Hepatocyte (in vitro differentiated cells): ENCODE measurements around the gene CCBE1. TPM values are rescaled to one million over a fixed set of nuclear protein-coding genes. Genes with fewer than 3 reads are reported as not detected.

Experiments used
- DNase-seq: peaks from one replicate; pipeline ENCODE4 v3.0.0-alpha.2; 2016; ENCODE audit warnings: low spot score
- H2AFZ ChIP-seq: fragments of 200-600 bp; sonication (generic); 2 replicates; pipeline ENCODE4 v1.6.0; 2016; ENCODE audit warnings: antibody characterized with exemption, mild to moderate bottlenecking
- H3K27ac ChIP-seq: fragments of 200-600 bp; sonication (generic); 2 replicates; pipeline ENCODE4 v1.5.1; 2016; ENCODE audit warnings: mild to moderate bottlenecking
- H3K27me3 ChIP-seq: fragments of 200-600 bp; sonication (generic); 2 replicates; pipeline ENCODE4 v1.6.1; 2016
- H3K36me3 ChIP-seq: fragments of 200-600 bp; sonication (generic); replicated peaks from 2 replicates; pipeline ENCODE4 v1.5.1; 2016; ENCODE audit warnings: low read depth; ENCODE audit not compliant: insufficient read depth
- H3K4me1 ChIP-seq: fragments of 200-600 bp; sonication (generic); 2 replicates; pipeline ENCODE4 v1.5.1; 2016; ENCODE audit warnings: mild to moderate bottlenecking, moderate library complexity; ENCODE audit not compliant: insufficient read depth
- H3K4me2 ChIP-seq: fragments of 200-600 bp; sonication (generic); 2 replicates; pipeline ENCODE4 v1.6.0; 2016
- H3K4me3 ChIP-seq: fragments of 200-600 bp; sonication (generic); 2 replicates; pipeline ENCODE4 v1.5.1; 2016; ENCODE audit warnings: mild to moderate bottlenecking
- H3K79me2 ChIP-seq: fragments of 200-600 bp; sonication (generic); 2 replicates; pipeline ENCODE4 v1.6.0; 2017; ENCODE audit warnings: mild to moderate bottlenecking
- H3K9me2 ChIP-seq: fragments of 200-600 bp; sonication (generic); replicated peaks from 2 replicates; pipeline ENCODE4 v1.6.0; 2017; ENCODE audit warnings: mild to moderate bottlenecking; ENCODE audit not compliant: insufficient read depth
- H3K9me3 ChIP-seq: fragments of 200-600 bp; sonication (generic); 2 replicates; pipeline ENCODE4 v1.5.1; 2016; ENCODE audit warnings: low read depth, mild to moderate bottlenecking
- H4K20me1 ChIP-seq: fragments of 200-600 bp; sonication (generic); 2 replicates; pipeline ENCODE4 v1.6.0; 2016; ENCODE audit warnings: mild to moderate bottlenecking; ENCODE audit not compliant: insufficient read depth, poor library complexity, severe bottlenecking
- CTCF ChIP-seq: fragments of 200-600 bp; sonication (generic); IDR thresholded peaks from 2 replicates; pipeline ENCODE4 v1.5.1; 2016; ENCODE audit warnings: antibody characterized with exemption, mild to moderate bottlenecking; ENCODE audit not compliant: poor library complexity
- EZH2 ChIP-seq: fragments of 200-600 bp; sonication (generic); IDR thresholded peaks from 2 replicates; pipeline ENCODE4 v1.6.1; 2016; ENCODE audit warnings: antibody characterized with exemption, mild to moderate bottlenecking, borderline replicate concordance
- EZH2phosphoT487 ChIP-seq: fragments of 200-600 bp; sonication (generic); IDR thresholded peaks from one replicate; pipeline ENCODE4 v1.6.1; 2018; ENCODE audit warnings: antibody characterized with exemption, mild to moderate bottlenecking, low read depth, moderate library complexity; ENCODE audit not compliant: unreplicated experiment, severe bottlenecking
- WGBS: methylation state at CpG from one replicate; pipeline ENCODE4 v1.1.6; 2016; ENCODE audit warnings: low lambda C conversion rate; ENCODE audit errors: missing lambda C conversion rate; 5-methylcytosine and 5-hydroxymethylcytosine counted together
- polyA plus RNA-seq: library from polyadenylated mRNA; unstranded; fragments of >200 nt; fragmentation: Nextera tagmentation; extraction: Ambion mirVana; gene quantifications from 2 replicates; pipeline ENCODE4 v1.2.1, GENCODE V29; 2016
- total RNA-seq: library from RNA; depleted of rRNA; stranded (reverse); fragments of >200 nt; gene quantifications from 2 replicates; pipeline ENCODE4 v1.2.3, GENCODE V29; 2014

The CCBE1 gene
- total and polyA plus RNA-seq, 2 experiments from 2014 or later = 3.1 to 9.2 TPM

- no peaks in the 10 kb centered on the region for H3K36me3 ChIP-seq
- no peak for DNase-seq
- WGBS = 83% methylated on average over 6 of the region's 6 CpGs
- H2AFZ ChIP-seq = no peak overlapping the region
- H3K27ac ChIP-seq = no peak overlapping the region
- H3K79me2 ChIP-seq = no peaks in the 10 kb centered on the region
- H3K4me2 ChIP-seq = no peak overlapping the region
- H3K4me1 ChIP-seq = peaks cover 3% of the 10 kb centered on the region
- TF ChIP-seq EZH2phosphoT487 (no peak), EZH2 (no peak), CTCF (no peak)
- H3K27me3 ChIP-seq = peaks cover 3% of the 10 kb centered on the region
- H3K9me3 ChIP-seq = no peaks in the 10 kb centered on the region
- no peaks in the 10 kb centered on the region for H3K9me2 ChIP-seq
- H3K4me3 ChIP-seq = no peak overlapping the region
- H4K20me1 ChIP-seq = no peaks in the 10 kb centered on the region
Observed at GRCh38 chr18:59451963-59452362, 245.3 kb downstream of the CCBE1 start.

- no peak overlapping the region for H3K4me3 ChIP-seq
- H3K27me3 ChIP-seq = peaks cover 3% of the 10 kb centered on the region
- H3K9me3 ChIP-seq = no peaks in the 10 kb centered on the region
- H3K27ac ChIP-seq = no peak overlapping the region
- WGBS = 62% methylated on average over 6 of the region's 6 CpGs
- H3K79me2 ChIP-seq = no peaks in the 10 kb centered on the region
- H3K36me3 ChIP-seq = no peaks in the 10 kb centered on the region
- no peaks in the 10 kb centered on the region for H4K20me1 ChIP-seq
- H2AFZ ChIP-seq = no peak overlapping the region
- H3K4me2 ChIP-seq = no peak overlapping the region
- TF ChIP-seq EZH2 (no peak), EZH2phosphoT487 (no peak), CTCF (no peak)
- no peak for DNase-seq
- H3K9me2 ChIP-seq = no peaks in the 10 kb centered on the region
- H3K4me1 ChIP-seq = peaks cover 3% of the 10 kb centered on the region
Observed at GRCh38 chr18:59451073-59451472, 246.2 kb downstream of the CCBE1 start.

- Histone ChIP-seq H3K27ac (no peak overlapping the region), H4K20me1 (no peaks in the 10 kb centered on the region), H3K79me2 (no peaks in the 10 kb centered on the region), H3K4me2 (no peak overlapping the region), H3K36me3 (no peaks in the 10 kb centered on the region), H3K4me1 (no peaks in the 10 kb centered on the region), H2AFZ (no peak overlapping the region), H3K9me2 (no peaks in the 10 kb centered on the region), H3K9me3 (no peaks in the 10 kb centered on the region), H3K4me3 (no peak overlapping the region), H3K27me3 (peaks cover 3% of the 10 kb centered on the region)
- no peak for TF ChIP-seq EZH2
- TF ChIP-seq EZH2phosphoT487 = no peak
- no peak for TF ChIP-seq CTCF
- 75% methylated on average over 4 of the region's 4 CpGs for WGBS
- no peak for DNase-seq
Observed at GRCh38 chr18:59448546-59448945, 248.7 kb downstream of the CCBE1 start.

GRCh38 chr18:59446012-59446411 is 251.2 kb downstream of the CCBE1 start:
- Histone ChIP-seq H3K9me2 (no peaks in the 10 kb centered on the region), H3K36me3 (no peaks in the 10 kb centered on the region), H3K27me3 (no peaks in the 10 kb centered on the region), H3K4me3 (no peak overlapping the region), H2AFZ (no peak overlapping the region), H4K20me1 (no peaks in the 10 kb centered on the region), H3K27ac (no peak overlapping the region), H3K9me3 (no peaks in the 10 kb centered on the region), H3K4me1 (no peaks in the 10 kb centered on the region), H3K79me2 (no peaks in the 10 kb centered on the region), H3K4me2 (no peak overlapping the region)
- TF ChIP-seq CTCF (peak; percentile 11), EZH2 (no peak)
- DNase-seq = peak; percentile 49
- WGBS = 32% methylated on average over 1 of the region's 1 CpG
